Hepatocyte (in vitro differentiated cells): ENCODE measurements around the gene MYO5A. TPM values are rescaled to one million over a fixed set of nuclear protein-coding genes. Genes with fewer than 3 reads are reported as not detected.

ENCODE experiments used
- DNase-seq: peaks from one replicate; pipeline ENCODE4 v3.0.0-alpha.2; 2016; ENCODE audit warnings: low spot score
- H2AFZ ChIP-seq: fragments of 200-600 bp; sonication (generic); 2 replicates; pipeline ENCODE4 v1.6.0; 2016; ENCODE audit warnings: antibody characterized with exemption, mild to moderate bottlenecking
- H3K27ac ChIP-seq: fragments of 200-600 bp; sonication (generic); 2 replicates; pipeline ENCODE4 v1.5.1; 2016; ENCODE audit warnings: mild to moderate bottlenecking
- H3K27me3 ChIP-seq: fragments of 200-600 bp; sonication (generic); 2 replicates; pipeline ENCODE4 v1.6.1; 2016
- H3K36me3 ChIP-seq: fragments of 200-600 bp; sonication (generic); replicated peaks from 2 replicates; pipeline ENCODE4 v1.5.1; 2016; ENCODE audit warnings: low read depth; ENCODE audit not compliant: insufficient read depth
- H3K4me1 ChIP-seq: fragments of 200-600 bp; sonication (generic); 2 replicates; pipeline ENCODE4 v1.5.1; 2016; ENCODE audit warnings: mild to moderate bottlenecking, moderate library complexity; ENCODE audit not compliant: insufficient read depth
- H3K4me2 ChIP-seq: fragments of 200-600 bp; sonication (generic); 2 replicates; pipeline ENCODE4 v1.6.0; 2016
- H3K4me3 ChIP-seq: fragments of 200-600 bp; sonication (generic); 2 replicates; pipeline ENCODE4 v1.5.1; 2016; ENCODE audit warnings: mild to moderate bottlenecking
- H3K79me2 ChIP-seq: fragments of 200-600 bp; sonication (generic); 2 replicates; pipeline ENCODE4 v1.6.0; 2017; ENCODE audit warnings: mild to moderate bottlenecking
- H3K9me2 ChIP-seq: fragments of 200-600 bp; sonication (generic); replicated peaks from 2 replicates; pipeline ENCODE4 v1.6.0; 2017; ENCODE audit warnings: mild to moderate bottlenecking; ENCODE audit not compliant: insufficient read depth
- H3K9me3 ChIP-seq: fragments of 200-600 bp; sonication (generic); 2 replicates; pipeline ENCODE4 v1.5.1; 2016; ENCODE audit warnings: low read depth, mild to moderate bottlenecking
- H4K20me1 ChIP-seq: fragments of 200-600 bp; sonication (generic); 2 replicates; pipeline ENCODE4 v1.6.0; 2016; ENCODE audit warnings: mild to moderate bottlenecking; ENCODE audit not compliant: insufficient read depth, poor library complexity, severe bottlenecking
- EZH2 ChIP-seq: fragments of 200-600 bp; sonication (generic); IDR thresholded peaks from 2 replicates; pipeline ENCODE4 v1.6.1; 2016; ENCODE audit warnings: antibody characterized with exemption, mild to moderate bottlenecking, borderline replicate concordance
- EZH2phosphoT487 ChIP-seq: fragments of 200-600 bp; sonication (generic); IDR thresholded peaks from one replicate; pipeline ENCODE4 v1.6.1; 2018; ENCODE audit warnings: antibody characterized with exemption, mild to moderate bottlenecking, low read depth, moderate library complexity; ENCODE audit not compliant: unreplicated experiment, severe bottlenecking
- WGBS: methylation state at CpG from one replicate; pipeline ENCODE4 v1.1.6; 2016; ENCODE audit warnings: low lambda C conversion rate; ENCODE audit errors: missing lambda C conversion rate; 5-methylcytosine and 5-hydroxymethylcytosine counted together
- polyA plus RNA-seq: library from polyadenylated mRNA; unstranded; fragments of >200 nt; fragmentation: Nextera tagmentation; extraction: Ambion mirVana; gene quantifications from 2 replicates; pipeline ENCODE4 v1.2.1, GENCODE V29; 2016
- total RNA-seq: library from RNA; depleted of rRNA; stranded (reverse); fragments of >200 nt; gene quantifications from 2 replicates; pipeline ENCODE4 v1.2.3, GENCODE V29; 2014
- TF ChIP-seq, protein P1 (sequence below): fragments of 200-600 bp; sonication (generic); IDR thresholded peaks from 2 replicates; pipeline ENCODE4 v1.5.1; 2016; ENCODE audit warnings: antibody characterized with exemption, mild to moderate bottlenecking; ENCODE audit not compliant: poor library complexity

MYO5A gene
- total and polyA plus RNA-seq, 2 experiments from 2014 or later: 3.7 to 14.8 TPM

DNA sequence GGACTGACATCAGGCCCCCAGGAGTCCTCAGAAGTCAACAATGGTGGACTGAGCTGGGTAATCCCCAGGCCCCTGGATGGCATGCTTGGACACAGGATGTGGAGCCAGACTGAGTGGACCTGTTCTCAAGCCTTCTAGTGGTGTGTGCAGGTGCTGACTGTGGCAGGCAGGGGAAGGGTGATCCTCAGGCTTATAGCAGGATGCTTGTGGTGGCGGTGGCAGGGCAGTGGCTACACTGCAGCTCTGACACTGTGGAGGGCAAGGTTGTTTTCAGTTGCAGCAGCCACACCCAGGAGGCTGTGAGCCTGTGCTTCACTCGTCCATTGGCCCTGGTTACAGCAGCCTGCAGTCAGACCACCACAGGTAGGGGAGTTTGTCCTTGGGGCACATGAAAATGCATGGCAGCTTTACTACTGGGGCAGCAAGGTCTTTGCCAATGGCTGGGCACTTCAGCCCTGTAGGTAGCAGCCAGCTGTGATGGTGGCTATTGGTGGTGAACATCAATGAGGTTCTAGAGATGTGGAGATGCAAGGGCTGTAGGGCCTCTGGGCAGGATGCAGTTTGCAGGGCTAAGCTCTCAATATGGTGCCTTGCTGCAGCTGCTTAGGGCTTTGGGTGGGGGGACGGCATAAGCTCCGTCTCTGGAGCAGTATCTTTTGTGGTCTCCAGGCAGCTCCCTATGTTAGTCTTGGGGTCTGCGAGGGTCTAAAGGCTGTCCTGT lies 17.5 kb upstream of the MYO5A start:
- no peaks in the 10 kb centered on the region for H3K9me2 ChIP-seq
- no peak overlapping the region for H3K27ac ChIP-seq
- H3K4me1 ChIP-seq: no peaks in the 10 kb centered on the region
- H3K27me3 ChIP-seq: no peaks in the 10 kb centered on the region
- no peaks in the 10 kb centered on the region for H3K9me3 ChIP-seq
- H3K36me3 ChIP-seq: no peaks in the 10 kb centered on the region
- no peak overlapping the region for H3K4me3 ChIP-seq
- 98% methylated on average over 5 of the region's 5 CpGs for WGBS
- no peaks in the 10 kb centered on the region for H3K79me2 ChIP-seq
- DNase-seq: no peak
- H4K20me1 ChIP-seq: no peaks in the 10 kb centered on the region
- no peak overlapping the region for H2AFZ ChIP-seq
- no peak overlapping the region for H3K4me2 ChIP-seq
- TF ChIP-seq, protein P1, sequence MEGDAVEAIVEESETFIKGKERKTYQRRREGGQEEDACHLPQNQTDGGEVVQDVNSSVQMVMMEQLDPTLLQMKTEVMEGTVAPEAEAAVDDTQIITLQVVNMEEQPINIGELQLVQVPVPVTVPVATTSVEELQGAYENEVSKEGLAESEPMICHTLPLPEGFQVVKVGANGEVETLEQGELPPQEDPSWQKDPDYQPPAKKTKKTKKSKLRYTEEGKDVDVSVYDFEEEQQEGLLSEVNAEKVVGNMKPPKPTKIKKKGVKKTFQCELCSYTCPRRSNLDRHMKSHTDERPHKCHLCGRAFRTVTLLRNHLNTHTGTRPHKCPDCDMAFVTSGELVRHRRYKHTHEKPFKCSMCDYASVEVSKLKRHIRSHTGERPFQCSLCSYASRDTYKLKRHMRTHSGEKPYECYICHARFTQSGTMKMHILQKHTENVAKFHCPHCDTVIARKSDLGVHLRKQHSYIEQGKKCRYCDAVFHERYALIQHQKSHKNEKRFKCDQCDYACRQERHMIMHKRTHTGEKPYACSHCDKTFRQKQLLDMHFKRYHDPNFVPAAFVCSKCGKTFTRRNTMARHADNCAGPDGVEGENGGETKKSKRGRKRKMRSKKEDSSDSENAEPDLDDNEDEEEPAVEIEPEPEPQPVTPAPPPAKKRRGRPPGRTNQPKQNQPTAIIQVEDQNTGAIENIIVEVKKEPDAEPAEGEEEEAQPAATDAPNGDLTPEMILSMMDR: no peak
- TF ChIP-seq EZH2phosphoT487: no peak

DNA sequence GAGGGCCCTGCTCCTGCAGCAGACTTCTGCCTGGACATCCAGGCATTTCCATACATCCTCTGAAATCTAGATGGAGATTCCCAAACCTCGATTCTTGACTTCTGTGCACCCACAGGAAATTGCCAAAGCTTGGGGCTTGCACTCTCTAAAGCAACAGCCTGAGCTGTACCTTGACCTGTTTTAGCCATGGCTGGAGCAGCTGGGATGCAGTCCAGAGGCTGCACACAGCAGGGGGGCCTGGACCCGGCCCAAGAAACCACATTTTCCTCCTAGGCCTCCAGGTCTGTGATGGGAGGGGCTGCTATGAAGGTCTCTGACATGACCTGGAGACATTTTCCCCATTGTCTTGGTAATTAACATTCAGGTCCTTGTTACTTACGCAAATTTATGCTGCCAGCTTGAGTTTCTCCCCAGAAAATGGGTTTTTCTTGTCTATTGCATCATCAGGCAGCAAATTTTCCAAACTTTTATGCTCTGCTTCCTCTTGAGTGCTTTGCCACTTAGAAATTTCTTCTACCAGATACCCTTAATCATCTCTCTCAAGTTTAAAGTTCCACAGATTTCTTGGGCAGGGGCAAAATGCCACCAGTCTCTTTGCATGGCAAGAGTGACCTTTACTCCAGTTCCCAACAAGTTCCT lies 11.8 kb upstream of the MYO5A start:
- Histone ChIP-seq H3K4me3 (no peak overlapping the region), H3K27ac (no peak overlapping the region), H4K20me1 (no peaks in the 10 kb centered on the region), H3K27me3 (no peaks in the 10 kb centered on the region), H3K36me3 (no peaks in the 10 kb centered on the region), H3K9me2 (no peaks in the 10 kb centered on the region), H3K79me2 (no peaks in the 10 kb centered on the region), H3K9me3 (no peaks in the 10 kb centered on the region), H3K4me2 (no peak overlapping the region), H3K4me1 (no peaks in the 10 kb centered on the region), H2AFZ (no peak overlapping the region)
- WGBS: 85% methylated on average over 3 of the region's 3 CpGs
- no peak for DNase-seq
- no peak for TF ChIP-seq EZH2
- TF ChIP-seq, protein P1: no peak
- no peak for TF ChIP-seq EZH2phosphoT487

DNA sequence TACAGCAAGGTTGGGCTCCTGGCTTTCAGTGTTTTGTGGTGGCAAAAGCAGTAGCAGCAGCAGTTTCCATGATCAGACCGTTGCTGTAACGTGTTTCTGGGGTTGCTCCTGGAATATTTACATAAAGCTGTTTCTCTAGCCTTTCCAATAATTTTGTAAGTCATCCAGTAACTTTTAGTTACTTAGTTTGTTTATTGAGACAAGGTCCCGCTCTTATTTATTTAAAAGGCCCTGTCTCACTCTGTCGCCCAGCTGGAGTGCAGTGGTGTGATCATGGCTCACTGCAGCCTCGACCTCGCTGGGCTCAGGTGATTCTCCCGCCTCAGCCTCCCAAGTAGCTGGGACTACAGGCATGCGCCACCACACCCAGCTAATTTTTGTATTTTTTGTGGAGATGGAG lies 8.8 kb upstream of the MYO5A start:
- Histone ChIP-seq H3K4me3 (no peak overlapping the region), H3K27ac (no peak overlapping the region), H3K9me2 (no peaks in the 10 kb centered on the region), H3K4me2 (no peak overlapping the region), H3K36me3 (no peaks in the 10 kb centered on the region), H2AFZ (no peak overlapping the region), H3K27me3 (peaks cover 21% of the 10 kb centered on the region), H3K9me3 (no peaks in the 10 kb centered on the region), H3K79me2 (no peaks in the 10 kb centered on the region), H3K4me1 (no peaks in the 10 kb centered on the region), H4K20me1 (no peaks in the 10 kb centered on the region)
- TF ChIP-seq, protein P1: no peak
- no peak for TF ChIP-seq EZH2
- TF ChIP-seq EZH2phosphoT487: no peak
- DNase-seq: no peak
- WGBS: 94% methylated on average over 8 of the region's 8 CpGs

DNA sequence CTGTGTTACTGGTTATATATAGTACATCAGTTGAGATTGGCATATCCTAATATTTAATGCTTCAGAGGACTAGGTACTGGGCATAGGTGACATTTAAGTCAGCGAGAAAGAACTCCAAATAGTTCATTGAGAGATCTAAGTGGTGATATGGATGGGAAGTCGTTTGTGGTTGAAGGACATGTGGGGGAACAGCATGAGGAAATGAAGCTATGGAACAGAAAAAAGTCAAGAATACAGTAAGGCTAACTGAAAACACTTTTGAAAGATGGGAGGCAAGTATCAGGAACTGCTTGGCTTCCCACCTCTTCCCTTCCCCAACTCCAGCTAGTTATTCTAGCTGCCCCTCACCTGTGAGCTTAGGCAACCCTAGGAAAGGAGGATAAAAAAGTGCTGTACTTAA lies 3.7 kb upstream of the MYO5A start:
- peaks cover 5% of the 10 kb centered on the region for H3K4me1 ChIP-seq
- no peak overlapping the region for H3K4me3 ChIP-seq
- H3K9me2 ChIP-seq: no peaks in the 10 kb centered on the region
- no peak overlapping the region for H2AFZ ChIP-seq
- H3K4me2 ChIP-seq: no peak overlapping the region
- H3K79me2 ChIP-seq: peaks cover 5% of the 10 kb centered on the region
- H3K9me3 ChIP-seq: no peaks in the 10 kb centered on the region
- no peaks in the 10 kb centered on the region for H4K20me1 ChIP-seq
- no peaks in the 10 kb centered on the region for H3K36me3 ChIP-seq
- TF ChIP-seq, protein P1: no peak
- TF ChIP-seq EZH2 (no peak), EZH2phosphoT487 (no peak)
- no peak for DNase-seq
- peaks cover 53% of the 10 kb centered on the region for H3K27me3 ChIP-seq
- 78% methylated on average over 2 of the region's 2 CpGs for WGBS
- H3K27ac ChIP-seq: no peak overlapping the region
